SK-N-SH treated with all-trans-retinoic acid at 6 μM for 48 hours (cell line): Measurements from ENCODE around the gene STK40.

Source experiments
- ARNTL ChIP-seq: fragments of 450-650 bp; formaldehyde crosslinking; IDR thresholded peaks from 2 replicates; pipeline ENCODE4 v1.5.0; 2020; ENCODE audit warnings: low read depth, mild to moderate bottlenecking, moderate library complexity, borderline replicate concordance
- ZFP3 ChIP-seq: fragments of 250-450 bp; sonication (Bioruptor Pico); IDR thresholded peaks from 2 replicates; pipeline ENCODE4 v1.5.0; 2020; ENCODE audit warnings: mild to moderate bottlenecking, moderate library complexity
- TF ChIP-seq, protein P1 (sequence below): fragments of 250-450 bp; sonication (Bioruptor Pico); IDR thresholded peaks from 2 replicates; pipeline ENCODE4 v1.8.0; 2021; ENCODE audit warnings: low read depth, mild to moderate bottlenecking, moderate library complexity, borderline replicate concordance
- TF ChIP-seq, protein P2 (sequence below): fragments of 250-450 bp; sonication (Bioruptor Pico); IDR thresholded peaks from 2 replicates; pipeline ENCODE4 v1.8.0; 2020; ENCODE audit warnings: mild to moderate bottlenecking, moderate library complexity, borderline replicate concordance

DNA sequence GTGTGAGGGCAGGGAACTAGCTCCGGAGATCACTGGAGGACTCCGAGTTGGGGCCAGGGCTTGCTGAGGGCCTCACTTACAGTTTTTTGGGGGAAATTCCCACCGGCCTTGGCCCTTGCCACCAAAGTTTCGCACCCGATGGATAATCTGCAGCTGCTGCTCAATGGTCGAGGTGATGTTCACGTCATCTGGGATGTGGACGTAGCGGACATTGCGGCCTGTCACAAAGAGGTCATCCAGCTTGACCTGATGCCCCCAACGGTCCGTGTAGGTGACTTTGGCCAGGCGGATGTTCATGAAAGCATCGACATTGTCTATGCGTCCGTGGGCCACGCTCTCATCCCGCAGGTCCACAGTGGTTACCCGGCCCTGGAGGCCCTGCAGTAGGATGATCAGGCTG lies 8.0 kb upstream of the STK40 start:
- TF ChIP-seq, protein P1, sequence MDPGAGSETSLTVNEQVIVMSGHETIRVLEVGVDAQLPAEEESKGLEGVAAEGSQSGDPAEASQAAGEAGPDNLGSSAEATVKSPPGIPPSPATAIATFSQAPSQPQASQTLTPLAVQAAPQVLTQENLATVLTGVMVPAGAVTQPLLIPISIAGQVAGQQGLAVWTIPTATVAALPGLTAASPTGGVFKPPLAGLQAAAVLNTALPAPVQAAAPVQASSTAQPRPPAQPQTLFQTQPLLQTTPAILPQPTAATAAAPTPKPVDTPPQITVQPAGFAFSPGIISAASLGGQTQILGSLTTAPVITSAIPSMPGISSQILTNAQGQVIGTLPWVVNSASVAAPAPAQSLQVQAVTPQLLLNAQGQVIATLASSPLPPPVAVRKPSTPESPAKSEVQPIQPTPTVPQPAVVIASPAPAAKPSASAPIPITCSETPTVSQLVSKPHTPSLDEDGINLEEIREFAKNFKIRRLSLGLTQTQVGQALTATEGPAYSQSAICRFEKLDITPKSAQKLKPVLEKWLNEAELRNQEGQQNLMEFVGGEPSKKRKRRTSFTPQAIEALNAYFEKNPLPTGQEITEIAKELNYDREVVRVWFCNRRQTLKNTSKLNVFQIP, result no peak
- TF ChIP-seq ZFP3 (CRISPR knock-in tag) (no peak), ARNTL (CRISPR knock-in tag) (no peak)
- TF ChIP-seq, protein P2, sequence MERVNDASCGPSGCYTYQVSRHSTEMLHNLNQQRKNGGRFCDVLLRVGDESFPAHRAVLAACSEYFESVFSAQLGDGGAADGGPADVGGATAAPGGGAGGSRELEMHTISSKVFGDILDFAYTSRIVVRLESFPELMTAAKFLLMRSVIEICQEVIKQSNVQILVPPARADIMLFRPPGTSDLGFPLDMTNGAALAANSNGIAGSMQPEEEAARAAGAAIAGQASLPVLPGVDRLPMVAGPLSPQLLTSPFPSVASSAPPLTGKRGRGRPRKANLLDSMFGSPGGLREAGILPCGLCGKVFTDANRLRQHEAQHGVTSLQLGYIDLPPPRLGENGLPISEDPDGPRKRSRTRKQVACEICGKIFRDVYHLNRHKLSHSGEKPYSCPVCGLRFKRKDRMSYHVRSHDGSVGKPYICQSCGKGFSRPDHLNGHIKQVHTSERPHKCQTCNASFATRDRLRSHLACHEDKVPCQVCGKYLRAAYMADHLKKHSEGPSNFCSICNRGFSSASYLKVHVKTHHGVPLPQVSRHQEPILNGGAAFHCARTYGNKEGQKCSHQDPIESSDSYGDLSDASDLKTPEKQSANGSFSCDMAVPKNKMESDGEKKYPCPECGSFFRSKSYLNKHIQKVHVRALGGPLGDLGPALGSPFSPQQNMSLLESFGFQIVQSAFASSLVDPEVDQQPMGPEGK (CRISPR knock-in tag), result no peak
